Type B pancreatic cell (in vitro differentiated cells): ENCODE results near the gene MOK. TPM values are rescaled to one million over a fixed set of nuclear protein-coding genes. Genes with fewer than 3 reads are reported as not detected.
A peak's percentile ranks its signal among the peaks of the same experiment; 100 is the strongest.

Experiments used
- DNase-seq: peaks from one replicate; pipeline ENCODE4 v3.0.0; 2021; ENCODE audit warnings: mixed read lengths; ENCODE audit not compliant: unreplicated experiment; ENCODE audit errors: extremely low spot score
- H3K27ac Mint-ChIP-seq: 2 replicates; pipeline ENCODE4 v1.8.0; 2021; ENCODE audit warnings: mild to moderate bottlenecking, mixed read lengths
- H3K27me3 Mint-ChIP-seq: 2 replicates; pipeline ENCODE4 v1.8.0; 2021; ENCODE audit warnings: mixed read lengths
- H3K36me3 Mint-ChIP-seq: 2 replicates; pipeline ENCODE4 v1.8.0; 2021; ENCODE audit warnings: mixed read lengths
- H3K4me1 Mint-ChIP-seq: one replicate; pipeline ENCODE4 v1.8.0; 2021; ENCODE audit warnings: mixed read lengths; ENCODE audit not compliant: unreplicated experiment
- H3K4me3 Mint-ChIP-seq: 2 replicates; pipeline ENCODE4 v1.8.0; 2021; ENCODE audit warnings: mild to moderate bottlenecking, mixed read lengths
- H3K9me3 Mint-ChIP-seq: 2 replicates; pipeline ENCODE4 v1.8.0; 2021; ENCODE audit warnings: mixed read lengths
- CTCF ChIP-seq: fragments of 200-600 bp; sonication (generic); conservative IDR thresholded peaks from 2 replicates; pipeline ENCODE4 v1.5.0; 2021; ENCODE audit warnings: antibody characterized with exemption, mild to moderate bottlenecking
- total RNA-seq: library from RNA; stranded (reverse); gene quantifications from 2 replicates; pipeline ENCODE4 v1.2.1, GENCODE V29; 2021; ENCODE audit warnings: low replicate concordance

Gene MOK
- total RNA-seq, 1 donor from 2014 or later: 26.3 TPM

GRCh38 chr14:102297436-102298170 is 7.4 kb downstream of the MOK start:
- Mint-ChIP-seq H3K36me3 (peaks cover 6% of the 10 kb centered on the region), H3K4me1 (peaks cover 14% of the 10 kb centered on the region), H3K4me3 (no peak overlapping the region), H3K27ac (no peak overlapping the region), H3K27me3 (no peaks in the 10 kb centered on the region), H3K9me3 (no peaks in the 10 kb centered on the region)
- DNase-seq: no peak
- TF ChIP-seq CTCF: no peak

DNA sequence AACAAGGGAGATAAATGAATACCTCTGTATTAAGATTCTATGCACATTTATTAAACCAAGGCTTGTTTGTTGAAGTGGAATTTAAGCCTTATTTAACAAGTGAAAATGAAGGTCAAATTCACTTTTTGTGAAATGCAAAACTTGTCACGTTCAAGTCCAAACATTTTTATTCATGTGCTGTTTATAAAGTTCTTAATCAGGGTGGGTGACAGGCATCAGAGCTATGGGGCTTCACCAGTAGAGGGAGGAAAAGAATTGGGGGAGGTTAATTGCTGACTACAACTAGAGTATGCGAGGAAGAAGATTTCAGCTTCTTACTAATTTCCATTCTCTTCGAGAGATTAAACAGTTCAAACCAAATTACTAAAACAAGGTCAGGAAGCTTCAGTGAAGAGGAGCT is 9.7 kb downstream of the MOK start:
- no peak overlapping the region for H3K4me3 Mint-ChIP-seq
- TF ChIP-seq CTCF: peak; percentile 38
- H3K27ac Mint-ChIP-seq: no peak overlapping the region
- no peak for DNase-seq
- H3K27me3 Mint-ChIP-seq: no peaks in the 10 kb centered on the region
- H3K9me3 Mint-ChIP-seq: no peaks in the 10 kb centered on the region
- peaks cover 6% of the 10 kb centered on the region for H3K36me3 Mint-ChIP-seq
- H3K4me1 Mint-ChIP-seq: peaks cover 7% of the 10 kb centered on the region

- no peak for TF ChIP-seq CTCF
- H3K27ac Mint-ChIP-seq: no peak overlapping the region
- no peak for DNase-seq
- no peak overlapping the region for H3K4me3 Mint-ChIP-seq
- H3K4me1 Mint-ChIP-seq: peaks cover 7% of the 10 kb centered on the region
- no peaks in the 10 kb centered on the region for H3K9me3 Mint-ChIP-seq
- H3K36me3 Mint-ChIP-seq: peaks cover 6% of the 10 kb centered on the region
- H3K27me3 Mint-ChIP-seq: no peaks in the 10 kb centered on the region
These were observed 11.2 kb downstream of the MOK start for GRCh38 chr14:102293781-102294180.

GRCh38 chr14:102292441-102292840 is 12.5 kb downstream of the MOK start:
- Mint-ChIP-seq H3K4me3 (no peak overlapping the region), H3K9me3 (no peaks in the 10 kb centered on the region), H3K4me1 (peaks cover 7% of the 10 kb centered on the region), H3K36me3 (no peaks in the 10 kb centered on the region), H3K27ac (no peak overlapping the region), H3K27me3 (no peaks in the 10 kb centered on the region)
- no peak for TF ChIP-seq CTCF
- DNase-seq: no peak

DNA sequence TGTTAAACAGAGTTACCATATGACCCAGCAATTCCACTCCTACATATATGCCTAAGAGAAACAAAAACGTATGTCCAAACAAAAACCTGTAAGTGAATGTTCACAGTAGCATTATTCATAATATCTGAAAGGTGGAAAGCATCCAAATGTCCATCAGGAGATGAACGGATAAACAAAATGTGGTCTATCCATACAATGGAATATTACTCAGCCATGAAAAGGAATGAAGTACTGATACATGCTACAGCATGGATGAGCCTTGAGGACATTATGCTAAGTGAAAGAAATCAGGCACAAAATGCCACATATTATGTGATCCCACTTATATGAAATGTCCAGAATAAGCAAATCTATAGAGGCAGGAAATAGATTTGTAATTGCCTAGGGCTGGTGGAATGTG is 16.8 kb downstream of the MOK start:
- no peak for TF ChIP-seq CTCF
- Mint-ChIP-seq H3K27me3 (no peaks in the 10 kb centered on the region), H3K27ac (no peak overlapping the region), H3K4me3 (no peak overlapping the region), H3K9me3 (no peaks in the 10 kb centered on the region), H3K36me3 (no peaks in the 10 kb centered on the region), H3K4me1 (peaks cover 6% of the 10 kb centered on the region)
- DNase-seq: no peak
